HCT116 (cell line): ENCODE data around the gene PRPH. TPM values are rescaled to one million over a fixed set of nuclear protein-coding genes. Genes with fewer than 3 reads are reported as not detected.

Experiments used
- ATAC-seq: fragments of 200-7000 bp; cut with Tn5 transposase; 2 replicates; pipeline ENCODE4 v1.9.1; 2020; ENCODE audit warnings: mild to moderate bottlenecking, moderate library complexity
- BruUV-seq: library from RNA; stranded (reverse); fragments of 400-500 nt; replicated peaks from 2 replicates; lab custom pipeline; 2021; lab: Mats Ljungman, UMichigan
- CTCF ChIA-PET: fragments of 300-600 bp; sonication (Branson Sonifier 250); formaldehyde crosslinking; loops from one replicate; lab custom pipeline; 2021; ENCODE audit warnings: antibody characterized with exemption; lab: Charles Lee
- POLR2A ChIA-PET: fragments of 300-600, 350-600 bp; sonication (Branson Sonifier 250); formaldehyde crosslinking; loops from one replicate; lab custom pipeline; 2021; ENCODE audit warnings: antibody characterized with exemption; lab: Charles Lee
- RAD21 ChIA-PET, 2 experiments: fragments of 300-600 bp; sonication (Branson Sonifier 250); formaldehyde crosslinking; loops; one replicate each; lab custom pipeline; 2023; ENCODE audit warnings: low total read pairs in 2 of 2; ENCODE audit not compliant: uncharacterized antibody in 2 of 2, unreplicated experiment in 2 of 2, low non-redundant PET in 1 of 2; lab: Charles Lee
- DNase-seq: peaks from one replicate; pipeline ENCODE4 v3.0.0-alpha.2; 2010; ENCODE audit warnings: low read depth, low spot score
- H2AFZ ChIP-seq: fragments of 200-600 bp; shearing (Covaris generic), sonication (generic); 2 replicates; pipeline ENCODE4 v1.6.1; 2017; ENCODE audit warnings: low read depth, mixed run types, mixed read lengths, antibody characterized with exemption, low read length; ENCODE audit not compliant: poor library complexity, severe bottlenecking
- H3K27ac ChIP-seq: 2 replicates; pipeline ENCODE4 v1.5.1; 2012; ENCODE audit warnings: low read depth, low read length
- H3K27me3 ChIP-seq: fragments of 200-600 bp; sonication (generic); 2 replicates; pipeline ENCODE4 v1.6.1; 2016; ENCODE audit warnings: mixed run types, low read length, mixed read lengths; ENCODE audit not compliant: insufficient read depth
- H3K36me3 ChIP-seq, 2 experiments: fragments of 200-500 bp in 1 of 2; fragments of 200-600 bp in 1 of 2; sonication (Bioruptor generic) in 1 of 2; sonication (generic) in 1 of 2; 2 replicates each; pipeline versions ENCODE4 v1.5.1 to v1.6.1; 2014 to 2016; ENCODE audit warnings: low read length in 2 of 2, inconsistent platforms in 1 of 2, mixed read lengths in 1 of 2, mixed run types in 1 of 2; ENCODE audit not compliant: insufficient read depth in 2 of 2, control insufficient read depth in 1 of 2
- H3K4me1 ChIP-seq, 2 experiments: fragments of 200-600 bp in 1 of 2; sonication (generic) in 1 of 2; 2 replicates each; pipeline versions ENCODE4 v1.5.1 to v1.6.1; 2012 to 2017; ENCODE audit warnings: low read length in 2 of 2, inconsistent platforms in 1 of 2, mild to moderate bottlenecking in 1 of 2, mixed read lengths in 1 of 2, mixed run types in 1 of 2, moderate library complexity in 1 of 2; ENCODE audit not compliant: insufficient read depth in 2 of 2, control insufficient read depth in 1 of 2
- H3K4me2 ChIP-seq: fragments of 200-600 bp; sonication (generic); 2 replicates; pipeline ENCODE4 v1.6.1; 2017; ENCODE audit warnings: mixed run types, low read length, mixed read lengths
- H3K4me3 ChIP-seq, 2 experiments: fragments of 200-600 bp in 1 of 2; sonication (generic) in 1 of 2; replicated peaks in 1 of 2; 2 replicates each; pipeline ENCODE4 v1.5.1; 2011 to 2016; ENCODE audit warnings: low read length in 2 of 2, control low read depth in 1 of 2, low read depth in 1 of 2, mild to moderate bottlenecking in 1 of 2, mixed read lengths in 1 of 2, mixed run types in 1 of 2
- H3K79me2 ChIP-seq: fragments of 200-600 bp; sonication (generic); 2 replicates; pipeline ENCODE4 v1.6.1; 2017; ENCODE audit warnings: mild to moderate bottlenecking, mixed run types, low read length, moderate library complexity, mixed read lengths; ENCODE audit not compliant: insufficient read depth
- H3K9ac ChIP-seq: fragments of 200-600 bp; sonication (generic); 2 replicates; pipeline ENCODE4 v1.6.1; 2016; ENCODE audit warnings: low read length, mixed read lengths
- H3K9me2 ChIP-seq: fragments of 200-600 bp; sonication (generic), shearing (Covaris generic); 2 replicates; pipeline ENCODE4 v1.6.1; 2017; ENCODE audit warnings: mixed run types, mild to moderate bottlenecking, moderate library complexity; ENCODE audit not compliant: insufficient read depth
- H3K9me3 ChIP-seq, 2 experiments: fragments of 200-500 bp in 1 of 2; fragments of 200-600 bp in 1 of 2; sonication (Bioruptor generic) in 1 of 2; sonication (generic) in 1 of 2; 2 replicates each; pipeline ENCODE4 v1.6.1; 2014 to 2017; ENCODE audit warnings: low read length in 2 of 2, mixed read lengths in 2 of 2, inconsistent platforms in 1 of 2, low read depth in 1 of 2, mild to moderate bottlenecking in 1 of 2, mixed run types in 1 of 2, moderate library complexity in 1 of 2; ENCODE audit not compliant: control insufficient read depth in 1 of 2, insufficient read depth in 1 of 2
- H4K20me1 ChIP-seq: fragments of 200-600 bp; sonication (generic), shearing (Covaris generic); 2 replicates; pipeline ENCODE4 v1.6.1; 2017; ENCODE audit warnings: mixed run types, mild to moderate bottlenecking, moderate library complexity; ENCODE audit not compliant: insufficient read depth
- ATF3 ChIP-seq: IDR thresholded peaks from 2 replicates; pipeline ENCODE4 v1.6.1; 2012
- CEBPB ChIP-seq: IDR thresholded peaks from 2 replicates; pipeline ENCODE4 v1.6.1; 2012; ENCODE audit warnings: low read depth
- CTCF ChIP-seq, 3 experiments: fragments of 200-600 bp in 1 of 3; sonication (generic) in 1 of 3; IDR thresholded peaks in 2 of 3; conservative IDR thresholded peaks in 1 of 3; 2 replicates each; pipeline ENCODE4 v1.5.1; 2012 to 2017; ENCODE audit warnings: low read depth in 2 of 3, low read length in 2 of 3, antibody characterized with exemption in 1 of 3, borderline replicate concordance in 1 of 3, control low read depth in 1 of 3, mild to moderate bottlenecking in 1 of 3, mixed read lengths in 1 of 3, mixed run types in 1 of 3, moderate library complexity in 1 of 3; ENCODE audit not compliant: insufficient read depth in 1 of 3
- EGR1 ChIP-seq: IDR thresholded peaks from 2 replicates; pipeline ENCODE4 v1.6.1; 2012; ENCODE audit warnings: low read depth
- ELF1 ChIP-seq: IDR thresholded peaks from 2 replicates; pipeline ENCODE4 v1.6.1; 2012; ENCODE audit warnings: low read depth, borderline replicate concordance
- EZH2 ChIP-seq: fragments of 200-600 bp; sonication (generic); IDR thresholded peaks from 2 replicates; pipeline ENCODE4 v1.6.1; 2017; ENCODE audit warnings: antibody characterized with exemption, mixed run types
- EZH2phosphoT487 ChIP-seq: fragments of 200-600 bp; IDR thresholded peaks from 2 replicates; pipeline ENCODE4 v1.6.1; 2018; ENCODE audit warnings: antibody characterized with exemption, borderline replicate concordance
- FOSL1 ChIP-seq: IDR thresholded peaks from 2 replicates; pipeline ENCODE4 v1.6.1; 2012; ENCODE audit warnings: low read depth
- JUND ChIP-seq: IDR thresholded peaks from 2 replicates; pipeline ENCODE4 v1.6.1; 2012
- MAX ChIP-seq: IDR thresholded peaks from 2 replicates; pipeline ENCODE4 v1.6.1; 2012
- POLR2A ChIP-seq: IDR thresholded peaks from 2 replicates; pipeline ENCODE4 v1.7.0; 2011; ENCODE audit warnings: borderline replicate concordance; ENCODE audit not compliant: insufficient read depth, insufficient read length; ENCODE audit errors: extremely low read depth
- POLR2AphosphoS5 ChIP-seq: IDR thresholded peaks from 2 replicates; pipeline ENCODE4 v1.6.1; 2011; ENCODE audit warnings: mild to moderate bottlenecking, low read depth, low read length, moderate library complexity
- RAD21 ChIP-seq: IDR thresholded peaks from 2 replicates; pipeline ENCODE4 v1.6.1; 2012; ENCODE audit warnings: low read depth, mild to moderate bottlenecking
- REST ChIP-seq: IDR thresholded peaks from 2 replicates; pipeline ENCODE4 v1.6.1; 2012; ENCODE audit warnings: low read depth
- SP1 ChIP-seq: IDR thresholded peaks from 2 replicates; pipeline ENCODE4 v1.6.1; 2012; ENCODE audit warnings: low read depth
- YY1 ChIP-seq: IDR thresholded peaks from 2 replicates; pipeline ENCODE4 v1.6.1; 2011; ENCODE audit warnings: low read length, low read depth, moderate library complexity, mild to moderate bottlenecking; ENCODE audit not compliant: insufficient replicate concordance; ENCODE audit errors: extremely low read depth
- ZFX ChIP-seq: fragments of 450-650 bp; IDR thresholded peaks from 2 replicates; pipeline ENCODE4 v1.6.1; 2017
- ZNF274 ChIP-seq: fragments of 200-500 bp; sonication (Bioruptor generic); IDR thresholded peaks from 2 replicates; pipeline ENCODE4 v1.6.1; 2014; ENCODE audit warnings: mild to moderate bottlenecking, low read depth, low read length, inconsistent platforms
- intact Hi-C: fragments of 100-400 bp; cut with micrococcal nuclease; formaldehyde crosslinking; loops from 2 replicates; pipeline ENCODE4 v1.10.0; 2022
- total RNA-seq: library from RNA; stranded (reverse); gene quantifications from one replicate; pipeline ENCODE4 v1.2.1, GENCODE V29; 2021; ENCODE audit not compliant: unreplicated experiment

PRPH gene
- total RNA-seq, 1 experiment from 2014 or later = 6.7 TPM

- DNase-seq (no peak), ATAC-seq (no peak)
- H3K9me2 ChIP-seq = no peaks in the 10 kb centered on the region
- H3K4me2 ChIP-seq = no peak overlapping the region
- no peak overlapping the region for H3K4me3 ChIP-seq
- H3K27ac ChIP-seq = peak overlapping the region; percentile 35; the same call in 1 of the 2 replicates
- H3K4me1 ChIP-seq = peaks cover 3 to 8% of the 10 kb centered on the region in 2 experiments; a peak in 2 of 4 replicates
- H4K20me1 ChIP-seq = no peaks in the 10 kb centered on the region
- ChIA-PET CTCF (interaction anchor here (0.6 to 3.5 kb wide), 24 partner anchors 8 to 410 kb away, joined by 3 to 80 read pairs (median 5); partner anchors contain the start of genes DNAJC22, TMBIM6 and TROAP), RAD21 (interaction anchor here (0.6 to 1.4 kb wide), 9 partner anchors 8 to 250 kb away, joined by 3 to 9 read pairs (median 5); partner anchors contain the start of gene TROAP (in 1 of the 2)), POLR2A (interaction anchor here (1.1 to 1.6 kb wide), 4 partner anchors 8 to 36 kb away, joined by 3 to 22 read pairs (median 4); partner anchors contain the start of genes PRPH and TROAP)
- 0 out of 2 replicates have a peak, but pooled peaks cover 5% of the 10 kb centered on the region for H3K79me2 ChIP-seq
- peaks cover 11 to 32% of the 10 kb centered on the region in 2 experiments; a peak in 2 of 4 replicates for H3K36me3 ChIP-seq
- intact Hi-C loops = loop anchor here (1.0 kb wide), 1 partner anchor 26 kb away; no protein-coding TSS in a partner anchor
- H3K27me3 ChIP-seq = no peaks in the 10 kb centered on the region
- H2AFZ ChIP-seq = no peak overlapping the region
- no peak overlapping the region for H3K9ac ChIP-seq
- no peaks in the 10 kb centered on the region for H3K9me3 ChIP-seq
- no TSS peak for BruUV-seq
- no peak for TF ChIP-seq SP1
- no peak for TF ChIP-seq RAD21
- TF ChIP-seq FOSL1 = no peak
- TF ChIP-seq EGR1 = no peak
- no peak for TF ChIP-seq ZNF274
- no peak for TF ChIP-seq REST
- no peak for TF ChIP-seq EZH2phosphoT487
- TF ChIP-seq POLR2AphosphoS5 = no peak; the same call in 1 of the 2 replicates
- TF ChIP-seq ATF3 = no peak
- TF ChIP-seq ELF1 = no peak
- no peak for TF ChIP-seq MAX
- TF ChIP-seq YY1 = no peak
- no peak for TF ChIP-seq CEBPB
- TF ChIP-seq ZFX = no peak
- TF ChIP-seq CTCF (IDR thresholded peaks at IDR 0.05 in 2 of 3, conservative IDR thresholded peaks at IDR 0.05 in 1 of 3; ENCODE audit: borderline replicate concordance in 1 of 3, insufficient read depth in 1 of 3, low read depth in 2 of 3, low read length in 2 of 3) = no peak
- no peak for TF ChIP-seq POLR2A
- no peak for TF ChIP-seq EZH2
- no peak for TF ChIP-seq JUND
Measured at GRCh38 chr12:49330631-49331379, 35.9 kb downstream of the PRPH start.
